Hematopoietic multipotent progenitor cell (in vitro differentiated cells): Measurements from ENCODE around the gene TMEM121. TPM values are rescaled to one million over a fixed set of nuclear protein-coding genes. Genes with fewer than 3 reads are reported as not detected.

Experiments used
- DNase-seq, 3 donors: peaks; one replicate each; pipeline ENCODE4 v3.0.0-alpha.2; 2011 to 2015; ENCODE audit warnings: low read depth in 2 of 3, low spot score in 2 of 3
- total RNA-seq: library from RNA; depleted of rRNA; stranded (reverse); fragments of >200 nt; gene quantifications from one replicate; pipeline ENCODE4 v1.2.3, GENCODE V29; 2012

The TMEM121 gene
- total RNA-seq, 1 donor = 46.3 TPM

DNA sequence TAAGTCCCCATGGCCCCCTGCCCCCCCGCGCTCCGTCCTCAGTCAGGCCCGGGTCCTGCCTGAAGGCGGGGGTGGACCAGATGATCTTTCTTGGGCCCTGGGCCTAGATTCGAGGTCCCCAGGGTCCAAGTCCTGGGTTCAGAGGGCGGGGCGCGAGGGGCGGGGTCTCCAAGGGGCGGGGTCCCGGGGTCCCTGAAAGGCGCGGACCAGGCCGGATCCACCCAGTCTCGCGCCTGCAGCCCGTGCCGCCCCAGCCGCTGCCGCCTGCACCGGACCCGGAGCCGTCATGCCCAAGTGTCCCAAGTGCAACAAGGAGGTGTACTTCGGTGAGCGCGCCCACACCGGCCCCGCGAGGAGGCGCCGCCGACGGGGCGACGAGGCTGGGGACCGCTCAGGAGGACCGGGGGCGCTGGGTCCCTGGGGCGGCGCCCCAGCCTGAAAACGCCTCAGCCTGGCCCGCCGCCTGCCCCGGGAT lies 39.4 kb upstream of the TMEM121 start:
- no peak for DNase-seq

DNA sequence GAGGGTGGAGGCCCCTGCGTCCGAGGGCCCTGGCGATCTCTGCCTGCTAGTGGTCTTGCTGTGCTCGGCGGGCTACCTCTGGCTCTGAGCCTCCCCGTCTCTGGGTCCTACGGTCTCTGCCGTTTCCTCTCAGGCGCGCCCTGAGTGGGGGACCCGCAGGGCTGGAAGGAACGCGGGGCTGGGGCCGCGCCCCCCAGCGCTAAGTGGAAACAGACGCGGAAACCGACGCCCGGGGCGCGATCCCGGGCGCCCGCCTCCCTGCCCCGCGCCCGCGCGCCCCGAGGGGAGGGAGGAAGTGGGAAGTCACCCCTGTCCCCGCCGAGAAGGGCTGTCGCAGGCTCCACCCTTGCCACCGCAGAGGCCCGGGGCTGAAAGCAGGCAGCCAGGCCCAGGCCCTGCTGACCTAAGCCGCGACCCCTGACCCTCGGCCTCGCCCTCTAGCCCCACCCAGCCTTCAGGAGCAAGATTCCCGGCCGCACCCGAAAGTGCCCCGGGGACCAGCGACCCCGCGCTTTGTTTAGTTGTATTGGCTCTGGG lies 38.9 kb upstream of the TMEM121 start:
- peak in 2 of 3 donors; percentile 56 to 67 for DNase-seq

DNA sequence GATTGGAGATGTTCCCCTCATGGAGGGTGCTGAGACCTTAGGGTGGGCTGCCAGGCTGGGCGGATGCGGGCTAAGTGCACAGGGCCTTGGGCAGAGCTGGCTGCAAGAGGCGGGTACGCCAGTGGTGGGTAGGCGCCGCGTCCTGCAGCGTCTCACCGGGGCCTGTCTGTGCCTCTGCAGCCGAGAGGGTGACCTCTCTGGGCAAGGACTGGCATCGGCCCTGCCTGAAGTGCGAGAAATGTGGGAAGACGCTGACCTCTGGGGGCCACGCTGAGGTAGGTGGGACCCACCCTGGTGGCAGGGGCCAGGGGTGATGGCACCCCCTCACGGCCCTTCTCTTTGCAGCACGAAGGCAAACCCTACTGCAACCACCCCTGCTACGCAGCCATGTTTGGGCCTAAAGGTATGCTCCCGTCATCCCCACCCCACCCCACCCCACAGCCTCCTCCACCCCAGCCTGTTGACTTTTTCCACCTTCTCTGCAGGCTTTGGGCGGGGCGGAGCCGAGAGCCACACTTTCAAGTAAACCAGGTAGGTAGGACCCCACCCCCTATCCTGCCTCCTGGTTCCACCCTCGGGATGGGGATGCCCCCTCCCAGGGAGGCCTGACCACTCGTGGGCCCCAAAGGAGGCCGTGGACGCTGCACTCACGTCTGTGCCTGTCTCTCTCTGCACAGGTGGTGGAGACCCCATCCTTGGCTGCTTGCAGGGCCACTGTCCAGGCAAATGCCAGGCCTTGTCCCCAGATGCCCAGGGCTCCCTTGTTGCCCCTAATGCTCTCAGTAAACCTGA lies 38.2 kb upstream of the TMEM121 start:
- no peak for DNase-seq

DNA sequence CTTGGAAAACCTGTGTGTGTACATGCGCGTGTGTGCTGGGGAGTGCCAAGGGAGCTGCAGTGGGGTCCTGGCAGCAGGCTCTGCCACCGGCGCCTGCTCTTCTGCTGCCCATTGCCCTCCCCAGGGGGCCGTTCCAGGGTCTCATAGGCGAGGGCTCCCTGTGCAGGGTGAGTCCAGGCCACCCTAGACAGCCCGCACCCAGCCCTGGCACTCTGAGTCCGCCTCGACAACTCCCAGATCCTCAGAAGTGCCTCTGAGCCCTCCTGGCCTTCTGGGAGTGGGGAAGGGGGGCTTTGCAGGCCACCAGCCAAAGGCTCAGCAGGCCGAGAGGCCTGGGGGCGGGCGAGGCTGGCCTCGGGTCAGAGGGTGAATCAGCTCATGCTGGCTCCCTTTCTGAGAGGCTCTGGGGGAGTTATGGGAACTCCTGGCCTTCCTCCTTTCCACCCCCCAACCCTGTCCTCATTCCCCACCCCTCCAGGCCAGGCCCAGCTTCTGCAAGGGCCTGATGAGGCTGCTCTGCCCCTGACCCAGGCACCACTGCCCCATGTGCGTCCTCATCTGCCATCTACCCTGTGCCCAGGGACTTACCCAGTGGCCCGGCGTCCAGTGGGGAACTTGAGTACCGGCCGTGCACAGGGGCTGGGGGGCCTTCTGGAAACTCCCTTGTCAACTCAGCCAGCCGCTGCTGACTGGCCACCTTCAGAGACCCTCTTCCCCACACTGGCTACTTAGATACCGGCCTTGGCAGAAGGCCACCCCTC lies 37.4 kb upstream of the TMEM121 start:
- DNase-seq = no peak

DNA sequence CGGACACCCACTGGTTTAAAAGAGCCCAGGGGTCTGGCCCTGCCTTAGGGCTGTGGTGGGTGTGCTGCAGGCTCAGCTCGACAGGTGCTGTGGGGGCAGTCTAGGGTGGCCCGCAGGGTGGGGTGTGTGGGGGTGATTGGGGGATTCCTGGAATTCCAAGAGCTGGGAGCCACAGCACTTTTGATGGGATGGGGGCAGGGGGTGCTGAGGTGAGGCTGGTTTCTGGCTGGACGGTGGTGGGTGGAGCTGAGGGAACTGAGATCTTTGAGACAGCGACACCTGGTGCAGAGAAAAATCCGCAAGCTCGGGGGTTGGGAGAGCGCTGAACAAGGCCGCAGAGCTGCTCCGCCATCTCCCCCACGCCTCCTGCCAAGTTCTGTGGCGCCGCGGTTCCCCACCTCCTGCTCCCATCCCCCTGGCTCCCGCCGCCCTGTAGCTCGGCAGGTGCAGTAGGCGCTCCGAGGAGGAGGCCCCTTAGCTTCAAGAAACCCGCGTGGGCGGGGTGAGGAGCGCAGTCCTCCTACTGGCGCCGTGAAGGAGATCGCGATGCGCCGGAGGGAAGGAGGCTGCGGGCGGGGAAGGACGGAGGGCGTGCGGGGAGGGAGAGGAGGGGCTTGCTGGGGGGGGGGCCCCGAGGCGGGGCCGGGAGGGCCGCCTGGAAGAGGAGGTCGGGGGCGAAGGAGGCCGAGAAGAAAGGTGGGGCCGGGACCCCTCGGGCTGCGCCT lies 36.7 kb upstream of the TMEM121 start:
- DNase-seq = peak; percentile 74 to 92 (median 91)

DNA sequence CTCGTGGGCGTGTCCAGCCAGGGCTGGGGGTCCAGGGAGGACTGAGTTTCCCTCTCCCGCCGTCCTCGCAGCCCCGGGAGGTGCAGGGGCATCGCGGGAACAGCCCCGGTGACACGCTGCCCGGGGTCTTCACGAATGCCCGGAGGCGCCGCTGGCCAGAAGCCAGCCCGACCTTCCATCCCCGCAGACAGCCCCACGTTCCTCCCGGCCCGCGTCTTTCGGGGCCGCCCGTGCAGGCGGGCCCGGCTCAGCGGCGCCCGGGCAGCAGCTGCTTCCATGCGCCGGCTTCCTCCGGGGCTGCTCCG lies 36.2 kb upstream of the TMEM121 start:
- no peak for DNase-seq

DNA sequence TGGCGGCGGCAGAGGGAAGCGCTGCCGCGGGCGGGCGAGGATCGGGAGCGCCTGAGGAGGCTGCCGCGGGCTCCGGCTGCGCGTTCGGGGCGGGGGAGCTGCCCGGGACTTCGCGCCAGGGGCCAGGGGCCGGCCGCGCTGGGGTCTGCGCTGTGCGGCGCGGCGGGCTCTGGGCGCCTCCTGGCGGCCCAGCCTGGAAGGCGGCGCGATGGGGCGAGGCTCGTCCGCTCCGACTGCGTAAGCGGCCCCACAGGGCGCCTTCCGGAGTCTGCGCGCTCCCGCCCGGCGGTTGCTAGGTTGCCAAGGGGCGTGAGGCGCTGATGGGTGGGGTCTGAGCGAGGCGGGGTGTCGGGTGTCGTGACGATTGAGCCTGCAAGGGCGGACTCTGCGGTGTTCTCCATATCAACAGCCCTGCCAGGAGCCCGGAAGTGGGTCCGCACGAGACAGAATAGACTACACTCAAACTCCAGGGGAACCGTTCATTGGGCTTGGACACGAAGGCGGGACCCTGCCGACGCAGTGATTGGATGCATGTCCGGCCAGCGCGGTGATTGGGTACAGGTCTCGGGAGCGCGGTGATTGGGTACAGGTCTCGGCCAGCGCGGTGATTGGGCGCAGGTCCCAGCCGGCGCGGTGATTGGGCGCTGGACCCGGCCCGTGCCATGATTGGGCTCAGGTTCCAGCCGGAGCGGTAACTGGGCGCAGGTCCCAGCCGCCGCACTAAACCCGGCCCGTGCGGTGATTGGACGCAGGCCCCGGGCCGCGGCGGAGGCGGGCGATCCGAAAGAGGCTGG lies 35.6 kb upstream of the TMEM121 start, which contains the start of gene TEDC1:
Gene TEDC1, plus strand, starts transcription at position 675 of the 794 bp plus-strand sequence. CDS start 130 bp downstream, outside the sequence.
- DNase-seq = peak; percentile 97 to 100 (median 100)

DNA sequence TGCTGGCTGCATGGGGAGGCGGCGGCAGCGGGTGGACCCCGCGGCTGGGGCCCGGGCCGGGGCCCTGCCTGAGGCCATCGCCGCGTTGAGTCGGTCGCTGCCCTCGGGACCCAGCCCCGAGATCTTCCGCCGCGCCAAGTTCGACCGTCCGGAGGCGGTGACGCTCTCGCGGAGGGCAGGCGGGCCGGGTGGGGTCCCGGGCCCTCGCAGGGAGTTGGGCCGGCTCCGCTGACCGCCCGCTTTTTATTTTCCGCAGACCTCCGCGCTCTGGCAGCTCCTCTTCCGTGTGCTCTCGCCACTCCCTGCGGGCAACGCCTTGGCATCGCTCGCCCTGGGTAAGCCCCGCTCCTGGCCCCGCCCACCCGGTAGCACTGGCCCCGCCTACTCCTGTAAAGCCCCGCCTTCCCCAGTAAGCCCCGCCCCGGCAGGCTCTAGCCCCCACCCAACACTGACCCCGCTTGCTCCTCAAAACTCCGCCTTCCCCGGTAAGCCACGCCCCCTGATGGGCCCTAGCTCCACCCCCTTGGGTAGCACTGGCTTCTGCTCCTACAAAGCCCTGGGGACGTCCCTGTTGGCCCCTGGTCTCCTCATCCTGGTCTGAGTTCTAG lies 34.9 kb upstream of the TMEM121 start:
- DNase-seq = peak; percentile 72 to 79 (median 78)

DNA sequence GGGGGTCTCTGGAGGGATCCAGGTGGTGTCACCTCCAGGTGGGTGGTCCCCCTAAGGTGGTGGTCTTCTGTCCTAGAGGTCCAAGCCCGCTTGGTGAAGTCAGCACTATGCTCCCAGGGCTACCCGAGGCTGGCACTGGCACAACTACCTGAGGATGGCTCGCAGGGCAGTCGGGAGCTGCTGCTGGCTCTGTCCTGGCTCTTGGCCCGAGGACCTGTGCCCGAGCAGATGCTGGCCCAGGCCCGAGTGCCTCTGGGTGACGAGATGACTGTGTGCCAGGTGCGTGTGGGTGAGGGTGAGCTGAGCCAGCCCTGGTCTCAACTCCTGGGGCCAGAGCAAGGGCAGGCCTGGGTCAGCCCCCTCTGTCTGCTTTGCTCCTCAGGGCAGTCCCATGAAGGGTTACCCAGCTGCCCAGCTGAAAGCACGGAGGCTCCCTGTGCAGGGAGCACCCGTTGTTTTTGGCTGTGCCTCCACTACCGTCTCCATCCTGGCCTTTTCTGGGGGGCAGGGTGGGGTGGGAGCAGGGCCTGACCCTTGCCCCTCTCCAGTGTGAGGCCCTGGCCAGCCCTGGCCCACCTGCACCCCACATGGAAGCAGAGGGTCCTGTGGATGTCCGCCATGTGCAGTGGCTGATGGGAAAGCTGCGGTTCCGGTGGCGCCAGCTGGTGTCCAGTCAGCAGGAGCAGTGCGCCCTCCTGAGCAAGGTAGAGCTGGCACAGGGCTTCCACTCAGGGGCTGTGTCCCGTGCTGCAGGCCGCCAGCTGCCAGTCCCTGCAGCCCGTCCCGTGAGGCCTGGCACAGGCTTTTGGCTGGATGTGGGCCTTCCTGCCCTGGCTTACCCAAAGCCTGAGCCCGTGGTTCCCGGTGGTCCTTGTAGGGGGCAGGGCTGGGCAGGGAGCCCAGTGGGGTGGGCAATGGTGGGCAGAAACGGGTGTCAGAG lies 34.1 kb upstream of the TMEM121 start:
- no peak for DNase-seq

DNA sequence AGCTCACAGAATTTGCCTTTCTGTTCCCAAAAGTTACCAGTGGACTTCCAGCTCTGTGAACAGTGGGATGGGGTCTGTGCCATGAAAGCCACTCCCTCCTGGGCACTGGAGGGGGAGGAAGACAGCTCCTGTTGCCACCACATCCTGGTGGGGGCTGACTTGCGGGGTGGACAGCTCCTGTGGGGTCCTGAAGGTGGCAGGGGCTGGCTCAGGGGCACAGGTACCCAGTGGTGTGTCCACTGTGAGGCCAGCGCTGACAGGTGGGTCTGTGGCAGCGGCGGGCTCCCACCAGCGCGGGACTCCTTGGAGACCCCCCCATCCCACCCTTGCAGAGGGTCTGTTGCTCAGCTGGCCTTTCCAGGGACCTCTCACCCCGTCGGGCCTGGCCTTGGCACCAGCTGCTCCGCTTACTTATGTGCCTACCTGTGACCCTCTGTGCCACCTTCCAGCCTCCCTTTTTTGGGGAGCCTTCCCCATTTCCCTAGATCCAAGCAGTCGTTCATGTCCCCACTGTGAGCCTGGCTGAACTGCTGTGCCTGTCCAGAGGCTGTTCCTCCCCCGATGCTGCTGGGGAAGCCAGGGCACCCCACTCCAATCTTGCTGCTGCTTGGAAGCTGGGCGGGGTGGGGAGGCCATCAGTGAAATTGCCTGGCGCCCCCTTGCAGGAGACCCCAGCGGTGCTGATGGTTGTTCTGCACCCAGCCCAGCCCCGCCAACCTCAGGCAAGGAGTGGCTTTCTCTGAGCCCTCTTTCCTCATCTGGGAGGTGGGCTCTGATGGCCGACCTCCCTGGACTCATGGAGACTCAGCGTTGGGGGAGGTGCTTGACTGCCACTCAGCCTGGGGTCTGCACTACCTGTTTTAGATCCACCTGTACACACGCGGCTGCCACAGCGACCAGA lies 33.2 kb upstream of the TMEM121 start:
- DNase-seq = no peak

DNA sequence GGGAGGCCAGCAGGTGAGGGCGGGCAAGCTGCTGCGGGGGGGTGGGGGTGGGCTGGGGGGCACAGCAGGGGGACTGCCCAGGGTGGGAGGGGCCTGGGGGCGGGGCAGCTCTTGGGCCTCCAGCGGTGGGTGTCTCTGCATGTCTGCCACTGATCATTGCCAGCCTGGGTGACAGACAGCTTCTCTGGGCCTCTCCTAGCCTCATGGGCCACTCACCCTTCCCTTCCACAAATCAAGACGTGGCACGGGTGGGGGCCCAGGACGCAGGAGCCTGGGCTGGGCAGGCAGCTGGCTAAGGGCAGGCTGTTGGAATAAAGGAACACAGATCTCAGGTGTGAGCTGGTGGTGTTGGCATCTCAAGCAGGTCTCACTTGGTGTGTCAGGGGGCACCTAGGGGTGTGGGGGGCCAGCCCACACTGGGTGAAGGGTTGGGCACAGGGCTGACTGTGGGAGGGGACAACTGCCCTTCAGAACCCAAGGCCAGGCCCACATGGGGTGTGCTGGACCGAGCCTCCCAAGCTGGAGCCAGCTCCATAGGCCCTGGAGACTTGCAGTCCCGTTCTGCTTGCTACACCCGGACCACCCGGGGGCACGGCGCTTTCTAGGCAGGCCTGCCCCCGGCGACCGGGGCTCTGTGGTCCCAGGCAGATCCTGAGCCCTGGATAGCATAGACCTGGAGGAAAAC lies 32.3 kb upstream of the TMEM121 start:
- DNase-seq = no peak

DNA sequence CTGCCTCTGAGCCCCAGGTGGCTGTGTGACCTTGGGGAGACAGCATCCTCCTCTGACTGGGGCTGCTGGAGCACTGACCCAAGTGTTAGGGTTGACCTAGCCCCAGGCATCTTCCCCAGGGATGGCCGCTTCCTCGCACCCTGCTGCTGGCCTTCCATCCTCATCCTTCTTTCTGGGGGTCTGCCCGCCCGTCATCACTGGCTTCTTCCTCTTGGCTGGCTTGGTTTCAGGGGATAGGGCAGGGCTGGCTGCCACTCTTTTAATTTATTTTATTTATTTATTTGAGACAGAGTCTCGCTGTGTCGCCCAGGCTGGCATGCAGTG lies 31.8 kb upstream of the TMEM121 start:
- DNase-seq = no peak

DNA sequence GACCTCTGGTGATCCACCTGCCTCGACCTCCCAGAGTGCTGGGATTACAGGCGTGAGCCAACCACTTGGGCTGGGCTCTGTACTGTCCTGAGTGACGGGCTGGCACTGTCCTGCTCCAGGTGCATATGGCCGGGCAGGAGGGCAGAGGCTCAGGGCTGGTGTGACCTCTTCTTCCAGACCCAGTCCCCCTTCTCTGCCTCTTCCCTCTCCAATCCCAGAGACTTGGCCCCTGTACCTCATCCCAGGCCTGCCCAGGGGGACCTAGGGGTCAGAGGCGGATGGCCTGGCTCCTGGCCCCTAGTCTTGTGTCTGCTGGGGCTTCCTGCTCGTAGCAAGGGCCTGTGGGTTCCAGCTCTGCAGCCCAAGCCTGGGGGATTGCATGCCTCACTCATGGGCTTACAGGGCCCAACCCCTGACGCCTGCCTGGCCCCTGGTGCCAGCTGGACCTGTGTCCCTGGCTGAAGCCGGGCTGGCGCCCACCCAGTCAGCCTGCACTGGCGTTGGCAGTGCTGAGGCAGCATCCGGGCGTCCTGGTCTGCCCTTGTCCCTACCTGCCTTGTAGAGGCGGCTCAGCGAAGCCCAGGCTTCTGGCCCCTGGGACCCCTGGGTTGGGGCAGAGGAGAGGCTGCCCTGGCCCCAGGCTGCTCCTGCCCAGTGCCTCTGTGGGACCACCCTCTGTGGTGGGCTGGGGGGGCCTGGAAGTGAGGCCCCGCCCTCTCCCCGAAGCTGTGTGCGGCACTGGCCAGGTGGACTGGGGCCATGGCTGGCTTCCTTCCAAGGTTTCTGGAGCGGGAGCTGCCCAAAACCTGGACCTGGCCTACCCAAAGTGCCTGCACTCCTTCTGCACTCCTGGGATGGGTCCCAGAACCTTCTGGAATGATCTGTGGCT lies 31.0 kb upstream of the TMEM121 start:
- DNase-seq = no peak

DNA sequence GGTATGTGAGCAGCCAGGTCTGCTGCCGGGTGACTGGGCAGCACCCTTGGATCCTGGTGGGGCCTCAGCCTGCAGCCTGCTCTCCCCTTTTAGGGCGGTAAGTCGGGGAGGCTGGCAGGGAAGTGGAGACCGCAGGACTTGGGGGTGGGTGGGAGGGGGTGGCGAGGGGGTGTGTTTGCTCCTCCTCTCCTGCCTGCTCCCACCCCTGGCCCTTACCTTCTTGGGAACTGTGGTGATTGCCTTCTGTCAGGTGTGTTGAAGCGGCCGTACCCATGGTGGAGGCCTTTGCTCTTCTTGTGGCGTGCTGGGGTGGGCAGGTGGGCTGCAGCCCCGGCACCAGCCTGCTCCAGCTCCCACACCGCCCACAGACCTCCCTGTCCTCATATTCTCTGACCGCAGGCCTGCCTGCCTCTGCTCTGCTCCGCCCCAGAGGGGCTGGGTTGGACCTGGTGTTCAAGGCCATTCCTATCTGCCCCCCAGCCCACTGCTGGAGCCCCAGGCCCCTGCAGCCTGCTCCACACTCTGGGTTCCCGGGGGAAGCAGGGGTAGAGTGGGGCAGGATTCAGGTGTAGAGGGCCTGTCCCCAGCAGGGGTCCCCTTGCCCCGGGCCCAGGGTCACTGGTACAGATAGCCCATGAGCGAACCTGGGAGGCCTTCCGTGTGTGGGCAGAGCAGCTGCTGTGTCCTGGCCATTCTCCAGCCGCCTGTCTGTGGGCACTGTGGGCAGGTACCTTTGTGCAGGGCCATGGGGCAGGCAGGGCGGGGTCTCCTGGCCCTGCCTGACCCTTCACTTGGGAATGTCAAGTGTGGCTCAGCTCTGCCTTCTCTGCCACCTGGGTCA lies 30.2 kb upstream of the TMEM121 start:
- DNase-seq = no peak

DNA sequence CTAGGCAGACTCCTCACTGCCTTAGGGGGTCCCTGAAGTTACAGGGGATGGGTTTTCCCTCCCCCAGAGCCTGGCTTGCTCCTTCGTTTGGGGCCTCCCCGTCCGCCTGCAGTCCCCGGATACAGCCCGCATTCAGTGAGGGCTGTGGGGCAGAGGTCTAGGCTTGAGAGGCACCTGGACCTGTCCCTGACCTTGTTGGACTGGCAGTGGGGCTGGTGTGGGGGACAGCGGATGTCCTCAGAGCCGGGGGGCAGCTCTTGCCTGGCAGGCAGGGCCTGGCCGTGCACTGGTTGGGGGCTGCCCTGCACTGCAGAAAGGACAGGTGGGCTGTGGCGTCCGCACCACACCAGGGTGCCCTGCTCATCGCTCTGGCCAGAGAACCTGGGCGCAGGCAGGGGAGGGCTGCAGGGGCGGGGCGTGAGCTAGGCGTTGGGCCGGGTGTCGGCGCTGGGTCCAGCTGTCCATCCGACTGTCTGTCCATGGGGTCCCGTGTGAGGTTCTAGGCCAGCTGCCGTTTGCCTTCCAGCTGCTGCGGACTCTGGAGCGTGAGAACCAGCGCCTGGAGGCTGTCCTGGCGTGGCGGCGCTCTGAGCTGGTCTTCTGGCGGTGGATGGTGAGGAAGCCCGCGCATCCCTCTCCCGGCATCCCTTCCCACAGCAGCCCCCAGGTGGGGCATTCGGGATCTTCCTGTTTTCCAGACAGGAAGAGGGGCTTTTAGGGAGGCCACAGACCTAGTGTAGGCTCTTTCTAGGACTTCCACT lies 29.4 kb upstream of the TMEM121 start:
- DNase-seq = no peak
